Measurements from ENCODE around the gene ZMIZ1.

The ZMIZ1 gene

DNA sequence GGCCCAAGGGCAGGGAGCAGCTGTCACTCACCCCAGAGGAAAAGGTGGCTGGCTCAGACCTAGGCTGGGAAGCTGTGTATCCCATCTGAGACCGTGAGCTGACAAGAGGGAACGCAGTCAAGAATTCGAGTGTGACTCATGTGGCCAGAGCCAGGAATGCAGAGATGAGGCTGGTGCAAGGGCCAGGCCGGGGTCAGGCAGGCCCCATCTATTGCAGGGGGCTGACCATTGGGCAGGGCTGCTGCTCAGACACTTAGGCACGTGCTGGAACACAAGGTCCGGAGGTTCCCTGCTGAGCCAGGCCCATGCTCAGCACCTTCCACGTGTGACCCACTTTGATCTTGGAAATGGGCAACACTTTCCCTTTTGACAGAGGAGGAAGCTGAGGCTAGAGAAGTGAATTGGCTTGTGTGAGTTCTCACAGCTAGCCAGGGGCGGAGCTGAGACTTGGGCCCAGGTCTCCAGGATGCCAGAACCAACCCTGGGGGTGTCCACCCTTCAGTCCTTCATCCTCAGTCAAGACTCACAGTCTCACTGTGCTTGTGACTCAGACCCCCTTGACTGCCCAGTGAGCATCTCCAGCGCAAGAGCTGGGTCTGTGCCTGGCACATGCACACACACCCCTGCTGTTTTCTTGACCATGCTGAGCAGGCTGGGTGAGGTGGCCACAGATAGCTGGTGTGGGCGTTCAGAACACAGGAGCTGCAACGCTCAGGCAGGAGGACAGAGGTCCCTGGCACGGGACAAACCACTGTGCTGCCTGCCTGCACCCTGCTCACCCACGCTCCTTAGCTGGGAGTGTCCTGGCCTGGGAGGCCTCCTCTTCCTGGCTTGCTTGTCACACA lies 230.9 kb downstream of the ZMIZ1 start:
- no peak overlapping the region for H3K4me3 ChIP-seq (replicated peaks; ENCODE audit: low read depth, low read length)
- no peaks in the 10 kb centered on the region for H3K27me3 ChIP-seq (replicated peaks; ENCODE audit: control insufficient read depth, insufficient read depth, low read length)
- no peak for DNase-seq (ENCODE audit: extremely low read depth, insufficient read length)
- TF ChIP-seq, protein P1, sequence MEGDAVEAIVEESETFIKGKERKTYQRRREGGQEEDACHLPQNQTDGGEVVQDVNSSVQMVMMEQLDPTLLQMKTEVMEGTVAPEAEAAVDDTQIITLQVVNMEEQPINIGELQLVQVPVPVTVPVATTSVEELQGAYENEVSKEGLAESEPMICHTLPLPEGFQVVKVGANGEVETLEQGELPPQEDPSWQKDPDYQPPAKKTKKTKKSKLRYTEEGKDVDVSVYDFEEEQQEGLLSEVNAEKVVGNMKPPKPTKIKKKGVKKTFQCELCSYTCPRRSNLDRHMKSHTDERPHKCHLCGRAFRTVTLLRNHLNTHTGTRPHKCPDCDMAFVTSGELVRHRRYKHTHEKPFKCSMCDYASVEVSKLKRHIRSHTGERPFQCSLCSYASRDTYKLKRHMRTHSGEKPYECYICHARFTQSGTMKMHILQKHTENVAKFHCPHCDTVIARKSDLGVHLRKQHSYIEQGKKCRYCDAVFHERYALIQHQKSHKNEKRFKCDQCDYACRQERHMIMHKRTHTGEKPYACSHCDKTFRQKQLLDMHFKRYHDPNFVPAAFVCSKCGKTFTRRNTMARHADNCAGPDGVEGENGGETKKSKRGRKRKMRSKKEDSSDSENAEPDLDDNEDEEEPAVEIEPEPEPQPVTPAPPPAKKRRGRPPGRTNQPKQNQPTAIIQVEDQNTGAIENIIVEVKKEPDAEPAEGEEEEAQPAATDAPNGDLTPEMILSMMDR (IDR thresholded peaks at IDR 0.05; ENCODE audit: insufficient read depth, low read length, poor library complexity, severe bottlenecking) = no peak
- peaks cover 69% of the 10 kb centered on the region for H3K36me3 ChIP-seq (ENCODE audit: control insufficient read depth, insufficient read depth, low read length)

DNA sequence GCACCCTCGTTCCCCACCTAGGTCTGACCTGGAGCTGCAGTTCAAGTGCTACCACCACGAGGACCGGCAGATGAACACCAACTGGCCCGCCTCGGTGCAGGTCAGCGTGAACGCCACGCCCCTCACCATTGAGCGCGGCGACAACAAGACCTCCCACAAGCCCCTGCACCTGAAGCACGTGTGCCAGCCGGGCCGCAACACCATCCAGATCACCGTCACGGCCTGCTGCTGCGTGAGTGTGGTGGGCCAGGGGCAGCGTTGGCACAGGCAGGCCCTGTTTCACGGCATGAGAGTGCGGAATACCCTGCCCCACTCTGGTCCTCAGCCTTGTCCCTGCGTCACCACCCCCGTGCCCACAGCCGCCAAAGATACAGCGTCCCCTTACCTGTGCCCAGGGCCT lies 231.9 kb downstream of the ZMIZ1 start:
- H3K36me3 ChIP-seq (ENCODE audit: control insufficient read depth, insufficient read depth, low read length) = peaks cover 64% of the 10 kb centered on the region
- TF ChIP-seq, protein P1 (IDR thresholded peaks at IDR 0.05; ENCODE audit: insufficient read depth, low read length, poor library complexity, severe bottlenecking) = no peak
- no peak overlapping the region for H3K4me3 ChIP-seq (replicated peaks; ENCODE audit: low read depth, low read length)
- no peaks in the 10 kb centered on the region for H3K27me3 ChIP-seq (replicated peaks; ENCODE audit: control insufficient read depth, insufficient read depth, low read length)
- no peak for DNase-seq (ENCODE audit: extremely low read depth, insufficient read length)

DNA sequence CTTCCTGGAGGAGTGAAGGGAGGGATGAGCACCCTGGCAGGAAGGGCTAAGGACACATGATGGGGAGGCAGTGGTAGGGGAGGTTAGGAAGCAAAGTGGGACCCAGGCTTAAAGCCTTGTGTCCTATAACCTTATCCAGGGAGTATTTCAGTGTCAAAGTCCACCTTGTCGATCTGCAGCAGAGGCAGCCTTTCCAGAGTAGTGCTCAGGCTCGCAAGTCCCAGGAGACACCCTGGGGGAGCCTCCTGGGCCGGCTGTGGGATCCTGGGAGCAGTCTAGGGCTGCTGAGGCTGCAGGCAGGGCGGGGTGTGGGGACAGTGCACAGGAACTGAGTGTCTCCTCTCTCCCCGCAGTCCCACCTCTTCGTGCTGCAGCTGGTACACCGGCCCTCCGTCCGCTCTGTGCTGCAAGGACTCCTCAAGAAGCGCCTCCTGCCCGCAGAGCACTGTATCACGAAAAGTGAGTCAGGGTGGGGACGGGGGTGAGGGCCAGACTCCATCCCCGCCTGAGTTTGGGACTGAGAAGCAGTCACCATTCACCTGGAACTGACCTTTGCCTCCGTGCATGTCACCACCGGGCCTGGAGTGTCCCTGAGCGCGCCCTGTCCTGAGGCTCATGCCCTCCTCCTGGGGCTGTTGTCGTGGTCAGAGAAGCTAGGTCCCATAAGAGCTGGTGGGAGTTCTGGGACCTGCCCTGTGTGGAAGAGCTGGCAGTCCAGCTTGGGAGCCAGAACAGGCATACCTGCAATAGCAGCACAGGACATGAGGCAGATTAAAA lies 233.2 kb downstream of the ZMIZ1 start:
- Histone ChIP-seq H3K36me3 (ENCODE audit: control insufficient read depth, insufficient read depth, low read length) (peaks cover 69% of the 10 kb centered on the region), H3K27me3 (replicated peaks; ENCODE audit: control insufficient read depth, insufficient read depth, low read length) (no peaks in the 10 kb centered on the region), H3K4me3 (replicated peaks; ENCODE audit: low read depth, low read length) (no peak overlapping the region)
- DNase-seq (ENCODE audit: extremely low read depth, insufficient read length) = no peak
- TF ChIP-seq, protein P1 (IDR thresholded peaks at IDR 0.05; ENCODE audit: insufficient read depth, low read length, poor library complexity, severe bottlenecking) = no peak

DNA sequence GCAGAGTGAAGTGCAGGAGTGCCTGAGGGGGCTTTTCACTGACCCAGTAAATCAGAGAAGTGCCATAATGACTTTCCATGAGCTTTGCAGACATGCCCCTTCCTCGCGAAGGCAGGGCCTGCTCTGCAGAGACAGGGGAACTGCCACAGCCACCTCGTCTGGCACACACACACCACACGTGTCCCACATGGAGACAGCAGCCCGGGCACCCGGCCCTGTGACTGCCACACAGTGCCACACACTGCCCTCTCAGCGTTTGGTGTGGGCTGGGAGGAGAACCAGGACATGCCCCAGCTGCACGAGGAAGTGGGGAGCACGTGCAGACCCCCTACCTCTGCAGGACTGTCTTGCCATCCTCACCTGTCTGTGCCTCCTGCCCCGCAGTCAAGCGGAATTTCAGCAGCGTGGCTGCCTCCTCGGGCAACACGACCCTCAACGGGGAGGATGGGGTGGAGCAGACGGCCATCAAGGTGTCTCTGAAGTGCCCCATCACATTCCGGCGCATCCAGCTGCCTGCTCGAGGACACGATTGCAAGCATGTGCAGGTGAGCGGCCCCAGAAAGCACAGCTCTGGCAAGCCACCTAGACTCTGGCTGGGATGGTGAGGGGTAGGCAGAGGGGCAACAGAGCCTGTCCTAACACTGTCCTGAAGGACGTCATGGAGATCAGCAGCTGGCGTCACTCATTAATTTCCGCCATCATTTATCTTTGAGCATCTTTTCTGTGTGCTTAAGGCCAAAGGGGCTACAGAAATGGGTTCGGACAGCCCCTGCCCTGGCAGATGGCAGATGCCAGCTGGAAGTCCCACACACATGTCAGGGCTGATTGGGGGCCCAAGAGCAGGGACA lies 235.1 kb downstream of the ZMIZ1 start:
- TF ChIP-seq, protein P1 (IDR thresholded peaks at IDR 0.05; ENCODE audit: insufficient read depth, low read length, poor library complexity, severe bottlenecking) = no peak
- DNase-seq (ENCODE audit: extremely low read depth, insufficient read length) = no peak
- Histone ChIP-seq H3K36me3 (ENCODE audit: control insufficient read depth, insufficient read depth, low read length) (peaks cover 69% of the 10 kb centered on the region), H3K27me3 (replicated peaks; ENCODE audit: control insufficient read depth, insufficient read depth, low read length) (no peaks in the 10 kb centered on the region), H3K4me3 (replicated peaks; ENCODE audit: low read depth, low read length) (no peak overlapping the region)

DNA sequence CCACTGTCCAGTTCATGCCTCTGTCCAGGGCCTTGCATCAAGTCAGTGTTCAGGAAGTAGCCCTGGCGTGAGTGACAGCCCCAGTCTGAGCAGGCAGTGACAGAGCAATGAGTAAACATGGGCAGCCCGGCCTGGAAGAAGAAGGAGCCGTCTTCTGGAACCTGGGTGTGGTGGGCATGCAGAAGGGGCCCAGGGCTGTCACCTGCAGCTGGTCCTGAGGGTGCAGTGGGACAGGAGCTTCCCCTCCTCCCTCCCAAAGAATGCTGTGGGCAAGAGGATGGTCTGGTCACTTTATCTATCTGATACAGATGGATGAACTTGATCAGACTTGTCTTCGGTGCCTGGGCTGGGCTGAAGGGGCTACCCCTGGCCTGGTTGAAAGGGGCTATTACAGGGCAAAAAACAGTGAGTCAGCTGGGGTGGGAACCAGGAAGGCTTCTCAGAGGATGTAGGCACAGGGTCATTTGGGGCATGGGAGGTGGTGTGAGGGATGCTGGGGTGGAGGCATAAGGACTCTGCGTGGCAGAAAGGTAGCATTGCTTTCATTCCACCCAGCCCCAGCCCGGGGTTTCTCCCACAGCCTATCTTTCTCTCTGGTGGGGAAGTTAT lies 235.8 kb downstream of the ZMIZ1 start:
- TF ChIP-seq, protein P1 (IDR thresholded peaks at IDR 0.05; ENCODE audit: insufficient read depth, low read length, poor library complexity, severe bottlenecking) = no peak
- Histone ChIP-seq H3K4me3 (replicated peaks; ENCODE audit: low read depth, low read length) (no peak overlapping the region), H3K27me3 (replicated peaks; ENCODE audit: control insufficient read depth, insufficient read depth, low read length) (no peaks in the 10 kb centered on the region), H3K36me3 (ENCODE audit: control insufficient read depth, insufficient read depth, low read length) (peaks cover 67% of the 10 kb centered on the region)
- no peak for DNase-seq (ENCODE audit: extremely low read depth, insufficient read length)
